Left ventricle myocardium superior (tissue), 1 donor: ENCODE measurements around the gene SLC35A1. TPM values are rescaled to one million over a fixed set of nuclear protein-coding genes. Genes with fewer than 3 reads are reported as not detected.
A peak's percentile ranks its signal among the peaks of the same experiment; 100 is the strongest.
"Not testable (repeated sequence)": the region's sequence is repeated elsewhere in the genome, so short reads cannot be mapped to it uniquely, and the experiment has no call there.

Experiments
- ATAC-seq: fragments of 200-7000 bp; cut with Tn5 transposase; one replicate; pipeline ENCODE4 v1.9.1; 2020; ENCODE audit warnings: mild to moderate bottlenecking, moderate library complexity
- DNase-seq: peaks from one replicate; pipeline ENCODE4 v3.0.0-alpha.2; 2020
- intact Hi-C: fragments of 100-400 bp; cut with micrococcal nuclease; formaldehyde crosslinking; loops from one replicate; pipeline ENCODE4 v1.11.0; 2022
- long read RNA-seq: library from polyadenylated mRNA; unstranded; transcript quantifications from one replicate; pipeline ENCODE4 v2.0.0, GENCODE V29; 2021
- total RNA-seq: library from RNA; stranded (reverse); fragmentation: NEBNext Ultra II Directional; extraction: Animal tissue kit (Norgen Biotek cat#: 25700); gene quantifications from one replicate; pipeline ENCODE4 v1.2.1, GENCODE V29; 2021
- donor health status: DM: no; HTN: yes; CAD: no; lungs with severe emphysema.

SLC35A1 gene, protein sequence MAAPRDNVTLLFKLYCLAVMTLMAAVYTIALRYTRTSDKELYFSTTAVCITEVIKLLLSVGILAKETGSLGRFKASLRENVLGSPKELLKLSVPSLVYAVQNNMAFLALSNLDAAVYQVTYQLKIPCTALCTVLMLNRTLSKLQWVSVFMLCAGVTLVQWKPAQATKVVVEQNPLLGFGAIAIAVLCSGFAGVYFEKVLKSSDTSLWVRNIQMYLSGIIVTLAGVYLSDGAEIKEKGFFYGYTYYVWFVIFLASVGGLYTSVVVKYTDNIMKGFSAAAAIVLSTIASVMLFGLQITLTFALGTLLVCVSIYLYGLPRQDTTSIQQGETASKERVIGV
- total RNA-seq, result 10.5 TPM
- long read RNA-seq, transcript SLC35A1-201 (8 exons, 1,851 nt), result major isoform, 17 of 23 reads
- long read RNA-seq, partial matches to known transcripts, result 1 of 23 reads
- long read RNA-seq, other reads (novel, unspliced or antisense), result 5 of 23 reads

DNA sequence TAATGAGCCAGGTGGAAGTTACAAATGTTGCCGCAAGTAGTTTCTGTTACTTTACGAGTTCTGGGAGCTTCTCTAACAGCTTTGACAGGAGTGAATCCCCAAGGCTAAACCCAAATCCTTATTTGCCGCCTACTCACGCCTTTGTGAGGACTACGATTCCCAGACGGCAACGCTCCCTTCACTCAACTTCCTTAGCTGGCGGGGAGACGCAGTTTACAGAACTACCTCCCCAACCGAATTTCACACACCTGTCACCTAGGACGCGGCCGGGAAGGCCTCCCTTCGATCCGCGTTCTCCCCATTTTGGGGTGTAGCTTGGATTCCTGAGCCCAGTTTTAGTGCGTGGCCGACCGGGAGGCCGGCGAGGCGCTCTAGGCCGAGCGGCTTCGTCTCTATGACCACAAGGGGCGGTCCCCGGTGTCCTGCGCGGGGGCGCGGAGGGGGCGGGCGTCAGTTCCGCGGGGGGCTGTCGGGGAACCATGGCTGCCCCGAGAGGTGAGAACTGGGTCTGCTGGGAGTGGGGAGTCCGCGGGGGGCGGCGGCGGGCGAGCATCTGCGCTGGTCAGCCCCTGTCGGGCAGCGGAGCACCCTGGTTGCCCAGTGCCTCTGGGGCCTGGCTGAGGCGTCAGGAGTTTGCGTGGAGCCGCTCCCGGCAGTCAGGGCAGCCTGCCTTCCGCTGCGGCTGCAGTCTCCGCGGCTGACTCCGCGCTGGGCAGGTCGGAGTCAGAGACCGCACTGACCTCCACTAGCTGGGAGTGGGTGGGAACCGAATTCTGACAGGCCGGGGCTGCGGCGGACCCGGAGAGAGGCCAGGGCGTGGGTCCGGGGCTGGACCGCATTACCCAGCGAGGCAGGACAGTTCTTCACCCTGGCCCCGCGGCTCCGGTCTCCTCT lies at the start of gene SLC35A1:
TSS of gene SLC35A1 (plus strand) at position 450 of the 894 bp plus-strand sequence. CDS start at position 480, 30 bp downstream.
- ATAC-seq (peak; percentile 100), DNase-seq (peak; percentile 93)
- intact Hi-C loops, result no loop called here

DNA sequence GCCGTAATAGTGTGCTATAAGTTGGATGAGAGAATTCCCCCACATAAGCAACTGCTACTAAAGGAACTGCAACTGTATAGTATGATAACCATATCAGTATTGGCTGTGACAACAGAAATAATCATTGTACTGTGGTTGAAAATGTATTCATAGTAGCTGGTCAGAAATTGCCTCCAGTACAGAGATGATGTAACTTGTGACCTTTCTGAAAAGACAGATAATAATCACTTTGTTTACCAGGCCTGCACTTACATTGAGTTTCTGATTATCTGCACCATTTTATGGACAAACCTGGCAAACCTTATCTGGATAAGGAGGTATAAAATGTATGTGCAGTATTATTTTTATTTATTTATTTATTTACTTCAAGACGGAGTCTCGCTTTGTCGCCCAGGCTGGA lies 46.0 kb upstream of the SLC35A1 start:
- DNase-seq (no peak), ATAC-seq (no peak)
- intact Hi-C loops, result no loop called here

DNA sequence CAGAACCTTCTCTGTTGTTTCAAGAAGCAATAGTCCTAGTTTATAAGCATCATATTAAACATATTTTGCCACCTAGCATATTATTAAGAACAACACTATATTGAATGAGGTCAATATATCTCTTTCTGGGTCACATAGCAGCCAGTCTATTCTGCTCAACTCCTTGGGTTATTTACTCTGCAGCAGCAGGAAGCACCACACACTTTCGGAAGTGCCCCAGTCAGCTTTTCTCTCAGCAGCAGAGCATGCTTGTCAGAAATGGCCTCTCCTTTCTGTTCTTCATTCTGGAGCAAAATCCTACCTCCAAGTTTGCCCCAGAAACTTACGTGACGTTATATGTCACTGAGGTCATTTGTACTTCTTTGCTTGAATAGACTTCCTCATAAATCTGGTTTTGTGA lies 42.3 kb upstream of the SLC35A1 start:
- intact Hi-C loops, result no loop called here
- ATAC-seq, result no peak
- DNase-seq, result no peak

DNA sequence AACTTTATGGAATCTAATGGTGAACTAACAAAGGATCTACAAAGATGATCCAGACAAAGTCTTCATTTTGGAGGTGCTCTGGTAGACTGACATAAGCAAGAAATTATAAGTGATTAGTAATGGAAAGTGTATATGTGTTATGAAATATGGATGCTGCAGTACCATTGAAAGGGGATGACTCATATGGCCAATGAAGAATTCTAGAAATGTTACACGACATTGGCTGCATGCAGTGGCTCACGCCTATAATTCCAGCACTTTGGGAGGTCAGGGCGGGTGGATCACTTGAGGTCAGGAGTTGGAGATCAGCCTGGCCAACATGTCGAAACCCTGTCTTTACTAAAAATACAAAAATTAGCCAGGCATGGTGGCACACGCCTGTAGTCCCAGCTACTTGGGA lies 41.5 kb upstream of the SLC35A1 start:
- intact Hi-C loops, result no loop called here
- ATAC-seq (no peak), DNase-seq (no peak)

DNA sequence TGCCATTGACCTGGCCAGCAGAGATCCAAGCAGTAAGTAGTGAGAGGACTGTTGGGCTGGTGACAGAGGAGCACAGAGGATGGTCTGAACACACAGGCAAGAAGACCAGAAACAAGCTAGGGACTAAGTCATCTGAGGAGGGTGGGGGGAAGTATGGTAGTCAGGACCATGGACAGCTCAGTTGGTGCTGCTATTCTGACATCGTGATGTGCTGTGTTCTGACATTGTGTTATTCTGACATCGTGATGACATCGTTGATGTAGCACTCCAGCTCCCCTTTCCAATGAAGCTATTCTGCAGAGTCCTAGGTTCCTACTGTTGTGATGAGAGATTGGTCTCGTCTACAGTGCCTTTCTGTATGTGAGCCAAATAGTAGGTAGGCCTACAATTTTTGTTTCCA lies 36.3 kb upstream of the SLC35A1 start:
- peak; percentile 71 for ATAC-seq
- no peak for DNase-seq
- intact Hi-C loops, result no loop called here

DNA sequence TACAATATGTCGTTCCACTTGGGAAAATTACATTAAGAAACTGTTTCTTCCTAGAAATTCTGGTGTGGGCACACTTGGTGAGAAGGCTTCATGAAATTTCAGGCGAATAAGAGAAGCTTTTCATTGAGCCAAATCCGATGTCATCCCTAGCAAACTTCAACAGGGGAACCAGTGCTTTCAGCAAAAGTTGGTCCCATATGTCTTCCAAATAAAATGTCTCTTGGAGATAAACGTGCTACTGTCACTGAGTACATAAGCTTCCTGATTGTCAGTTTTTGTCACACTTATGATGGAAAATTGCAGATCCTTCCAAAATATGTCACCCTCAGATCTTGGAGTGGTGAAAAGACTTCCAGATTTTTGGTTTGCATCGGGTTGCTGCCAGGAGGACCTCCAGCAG lies 31.1 kb upstream of the SLC35A1 start:
- DNase-seq, result no peak
- intact Hi-C loops, result no loop called here
- no peak for ATAC-seq

DNA sequence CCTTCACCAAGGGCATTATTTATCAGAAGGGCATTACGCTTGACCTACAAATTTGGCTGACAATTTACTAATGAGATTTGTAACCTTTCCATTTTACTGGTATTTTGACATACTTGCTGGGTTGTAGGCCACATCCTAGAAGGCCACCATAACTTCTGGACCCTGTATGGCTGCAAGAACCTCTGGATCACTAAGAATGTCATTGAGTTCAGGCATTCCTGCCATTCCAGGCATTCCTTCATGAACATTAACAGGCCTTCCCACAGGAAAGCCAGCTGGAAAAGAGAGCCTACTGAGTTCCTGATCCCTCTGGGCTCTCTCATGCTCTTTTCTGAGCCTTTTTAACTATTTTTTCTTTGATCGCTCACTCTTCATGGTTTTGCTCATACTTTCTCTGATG lies 28.4 kb upstream of the SLC35A1 start:
- DNase-seq (no peak), ATAC-seq (no peak)
- intact Hi-C loops, result no loop called here

DNA sequence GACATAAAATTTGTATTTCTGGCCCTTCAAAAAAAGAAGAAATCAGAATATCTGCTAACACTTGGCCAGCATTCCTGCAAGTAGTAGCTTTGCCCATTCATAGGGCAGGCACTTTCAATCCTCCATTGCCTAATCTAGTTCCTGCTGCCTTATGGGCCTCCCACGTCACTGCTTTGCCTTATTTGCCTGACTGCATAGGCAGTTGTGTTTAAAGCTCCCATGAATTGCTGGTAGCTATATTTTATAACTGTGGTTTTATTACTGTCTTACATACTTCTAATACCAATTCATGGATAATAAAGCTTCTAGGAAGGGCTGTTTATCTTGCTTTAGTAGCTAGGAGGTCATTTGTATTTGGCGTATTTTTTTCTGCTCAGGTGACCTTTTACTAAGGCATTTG lies 7.7 kb upstream of the SLC35A1 start:
- DNase-seq, result no peak
- intact Hi-C loops, result no loop called here
- no peak for ATAC-seq

DNA sequence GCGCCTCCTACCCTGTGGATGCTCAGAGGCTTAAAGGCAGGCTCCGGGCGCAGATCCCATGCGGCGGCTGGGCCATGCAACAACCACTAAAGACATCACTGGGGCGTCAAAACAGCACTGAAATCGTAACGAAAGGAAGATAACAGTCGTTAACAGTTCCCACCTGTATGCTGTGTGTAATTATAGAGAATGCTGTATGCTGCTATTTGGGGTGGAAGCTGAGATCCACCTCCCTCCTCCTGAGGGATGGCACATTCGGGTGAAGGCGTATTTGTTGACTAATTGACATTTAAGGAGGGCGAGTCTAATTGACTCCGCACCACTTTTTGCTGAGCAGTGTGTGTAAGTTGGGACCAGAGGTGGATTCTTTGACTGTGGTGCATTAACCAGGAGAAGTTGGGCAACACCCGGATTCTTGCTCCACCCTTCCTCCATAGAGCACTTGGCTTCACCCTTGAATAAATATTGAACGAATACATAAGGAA lies 687 bp downstream of the SLC35A1 start:
- ATAC-seq (no peak), DNase-seq (no peak)
- intact Hi-C loops, result no loop called here

DNA sequence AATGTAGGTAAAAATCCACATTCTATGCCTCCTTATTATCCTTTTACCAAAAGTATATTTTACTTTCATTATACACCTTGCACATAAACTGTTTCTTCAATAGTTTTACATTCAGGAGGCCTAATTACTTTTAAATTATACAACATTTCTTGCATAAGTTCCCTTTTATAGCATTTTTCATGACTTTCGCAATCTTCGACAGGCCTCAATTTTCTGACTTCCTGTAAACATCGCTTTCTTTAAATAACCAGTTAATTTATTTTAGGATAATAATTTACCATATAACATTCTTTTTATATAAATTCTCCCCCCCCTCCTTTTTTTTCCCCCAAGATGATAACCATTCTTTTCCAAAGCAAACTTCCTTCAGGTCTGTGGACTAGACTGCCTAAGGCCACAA lies 9.2 kb downstream of the SLC35A1 start:
- no peak for DNase-seq
- intact Hi-C loops, result no loop called here
- ATAC-seq, result no peak

DNA sequence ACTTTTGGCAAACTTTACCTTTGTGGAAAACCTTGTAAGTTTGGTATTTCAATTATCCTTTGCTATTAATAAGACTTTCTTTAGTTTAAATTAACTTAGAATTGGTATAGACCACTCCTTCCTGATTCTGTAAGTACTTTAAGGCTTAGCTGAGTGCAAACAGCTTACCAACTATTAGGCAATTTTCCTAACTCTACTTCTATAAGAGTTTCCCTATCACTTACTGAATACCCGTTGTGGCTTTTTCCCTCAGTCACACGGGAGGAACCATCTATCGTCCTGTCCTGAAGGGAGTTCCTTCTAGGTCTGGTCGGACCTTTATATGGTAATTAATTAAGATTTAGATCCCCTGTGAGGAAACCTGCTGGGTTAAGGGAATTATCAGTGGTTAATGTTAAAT lies 9.6 kb downstream of the SLC35A1 start:
- intact Hi-C loops, result no loop called here
- ATAC-seq (no peak), DNase-seq (no peak)

DNA sequence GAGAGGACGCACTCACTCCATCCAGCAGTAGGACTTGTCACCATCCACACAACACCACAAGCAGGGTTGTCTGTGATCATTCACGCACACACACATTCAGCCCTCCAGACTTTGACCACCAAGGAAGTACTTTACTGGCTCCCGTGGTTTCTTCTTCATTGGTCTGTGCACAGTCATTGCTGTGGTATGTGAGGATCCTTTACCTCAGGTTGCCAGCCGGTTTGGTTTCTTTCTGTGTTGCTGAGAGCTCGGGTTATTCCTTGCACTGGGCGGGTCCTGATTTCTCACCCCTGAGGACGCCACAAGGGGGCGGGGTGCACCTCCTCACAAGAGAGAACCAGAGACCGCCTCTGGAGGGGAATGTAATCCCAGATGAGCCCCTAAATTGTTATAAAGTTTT lies 11.2 kb downstream of the SLC35A1 start:
- intact Hi-C loops, result no loop called here
- ATAC-seq, result no peak

DNA sequence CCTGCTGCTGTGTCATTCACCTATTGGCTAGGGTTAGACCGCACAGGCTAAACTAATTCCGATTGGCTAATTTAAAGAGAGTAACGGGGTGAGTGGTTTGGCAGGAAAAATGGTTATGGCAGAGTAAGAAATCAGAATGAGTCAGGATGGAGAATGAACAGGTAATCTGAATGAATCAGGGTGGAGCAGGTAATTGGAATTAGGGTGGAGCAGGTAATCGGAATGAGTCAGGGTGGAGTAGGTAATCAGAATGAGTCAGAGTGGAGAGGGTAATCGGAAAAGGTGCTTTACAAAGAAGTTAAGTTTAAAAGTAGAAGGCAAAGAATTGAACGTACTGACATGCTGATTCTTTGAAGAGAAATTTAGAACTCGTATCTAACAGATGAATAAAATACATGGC lies 11.7 kb downstream of the SLC35A1 start:
- intact Hi-C loops, result no loop called here
- no peak for ATAC-seq

More for the DNA sequence above, 11.2 kb downstream of the SLC35A1 start:
- peak; percentile 37 for DNase-seq

DNA sequence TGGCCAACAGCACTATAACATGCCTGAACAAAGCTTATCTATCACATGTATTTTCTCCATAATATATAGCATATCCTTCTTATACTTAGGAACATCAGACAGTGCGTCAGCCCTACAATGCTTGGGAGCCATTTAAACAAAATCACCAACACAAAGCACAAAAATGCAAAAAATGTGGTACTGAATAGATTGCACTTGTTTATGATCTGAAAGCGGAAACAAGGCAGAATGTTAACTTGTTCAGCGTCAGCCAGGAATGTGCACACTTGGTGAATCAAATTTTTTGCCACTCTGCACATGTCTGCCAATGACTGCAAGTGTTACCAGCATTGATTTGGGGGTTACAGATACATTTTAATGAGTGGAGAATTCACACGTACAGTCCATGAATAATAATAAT lies 14.8 kb downstream of the SLC35A1 start:
- intact Hi-C loops, result no loop called here
- DNase-seq (no peak), ATAC-seq (no peak)

More for the DNA sequence above, 11.7 kb downstream of the SLC35A1 start:
- no peak for DNase-seq

DNA sequence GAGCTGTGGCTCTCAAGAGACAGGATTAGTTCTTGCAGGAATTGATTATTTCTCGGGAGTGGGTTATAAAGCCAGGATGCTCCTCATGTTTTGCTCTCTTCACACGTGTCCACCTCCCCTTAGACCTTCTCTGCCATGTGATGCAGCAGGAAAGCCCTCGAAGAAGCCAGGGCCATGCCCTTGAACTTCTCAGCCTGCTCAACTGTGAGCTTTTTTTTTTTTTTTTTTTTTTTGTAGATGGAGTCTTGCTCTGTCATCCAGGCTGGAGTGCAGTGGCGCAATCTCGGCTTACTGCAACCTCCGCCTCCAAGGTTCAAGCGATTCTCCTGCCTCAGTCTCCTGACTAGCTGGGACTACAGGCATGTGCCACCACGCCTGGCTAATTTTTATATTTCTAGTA lies 16.6 kb downstream of the SLC35A1 start:
- ATAC-seq, intact Hi-C loops, DNase-seq: not testable (repeated sequence)

DNA sequence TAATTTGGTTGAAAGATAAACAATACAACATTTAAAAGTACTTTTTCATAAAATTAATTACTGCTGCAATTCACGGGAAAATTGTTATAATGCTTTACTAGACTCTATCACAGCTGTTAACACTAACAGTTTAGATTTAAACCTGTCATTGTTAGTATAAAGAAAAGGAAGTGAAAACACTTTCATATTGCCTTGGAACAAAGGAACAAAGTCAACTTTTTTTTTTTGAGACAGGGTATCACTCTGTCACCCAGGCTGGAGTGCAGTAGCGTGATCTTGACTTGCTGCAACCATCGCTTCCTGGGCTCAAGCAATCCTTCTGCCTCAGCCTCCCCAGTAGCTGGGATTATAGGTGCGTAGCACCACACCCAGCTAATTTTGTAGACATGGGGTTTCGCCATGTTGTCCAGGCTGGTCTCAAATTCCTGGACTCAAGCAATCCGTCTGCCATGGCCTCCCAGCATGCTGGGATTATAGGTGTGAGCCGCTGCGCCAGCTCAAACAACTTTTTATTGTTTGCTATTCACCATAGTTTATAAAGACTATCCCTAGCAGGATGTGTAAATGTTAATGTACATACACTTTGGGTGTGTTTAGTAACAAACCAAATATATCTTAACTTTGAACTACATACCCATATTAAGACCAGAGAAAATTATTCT lies 22.1 kb downstream of the SLC35A1 start:
- DNase-seq (no peak), ATAC-seq (no peak)
- intact Hi-C loops, result no loop called here

DNA sequence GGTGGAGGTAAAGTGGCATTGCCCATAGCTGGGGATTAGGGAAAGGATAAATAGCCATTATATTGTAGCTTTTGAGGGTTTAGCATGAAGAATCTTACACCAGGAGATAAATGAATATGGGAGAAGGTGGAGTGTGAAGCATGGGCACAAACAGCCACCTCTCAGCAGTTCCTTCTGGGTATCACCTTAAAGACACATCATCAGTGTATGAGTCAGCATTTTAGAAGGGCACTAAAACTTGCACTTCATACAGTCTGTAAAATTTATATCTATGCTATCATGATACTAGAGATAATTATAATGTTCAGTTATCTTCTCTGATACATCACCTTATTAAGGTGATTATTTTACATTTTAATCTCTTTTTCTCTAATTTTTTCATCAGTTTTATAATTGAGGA lies 25.3 kb downstream of the SLC35A1 start:
- ATAC-seq (no peak), DNase-seq (no peak)
- intact Hi-C loops, result no loop called here

DNA sequence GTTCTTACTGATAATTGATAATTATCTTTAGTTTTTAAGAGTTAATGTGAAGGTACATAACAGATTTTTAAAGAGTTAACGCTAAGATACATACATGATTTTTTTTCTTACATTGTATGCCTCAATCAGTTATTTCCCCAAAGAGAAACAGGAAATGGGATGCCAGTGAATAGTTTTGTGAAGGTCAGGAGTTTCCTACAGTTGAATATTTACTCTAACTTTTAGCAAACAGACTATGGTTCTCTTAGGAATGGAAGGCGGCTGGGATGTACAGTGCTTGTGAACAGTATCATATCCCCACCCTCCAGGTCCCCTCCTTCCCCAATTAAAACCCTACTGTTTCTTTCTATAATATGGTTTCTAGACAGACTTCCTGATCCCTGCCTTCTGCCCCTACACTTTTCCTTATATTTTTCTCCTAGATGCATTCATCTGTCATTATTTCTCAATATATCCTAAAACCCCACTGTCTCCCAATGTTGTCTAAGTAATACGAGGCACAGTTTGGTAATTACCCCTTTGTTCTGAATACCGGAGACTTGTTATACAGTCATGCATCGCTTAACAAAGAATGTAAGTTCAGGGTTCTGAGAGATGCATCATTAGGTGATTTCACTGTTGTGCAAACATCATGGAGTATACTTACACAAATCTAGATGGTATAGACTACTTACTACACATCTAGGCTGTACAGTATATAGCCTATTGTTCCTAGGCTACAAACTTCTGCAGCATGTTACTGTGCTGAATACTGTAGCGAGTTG lies 29.2 kb downstream of the SLC35A1 start:
- intact Hi-C loops, result no loop called here
- DNase-seq, result no peak
- ATAC-seq, result no peak

DNA sequence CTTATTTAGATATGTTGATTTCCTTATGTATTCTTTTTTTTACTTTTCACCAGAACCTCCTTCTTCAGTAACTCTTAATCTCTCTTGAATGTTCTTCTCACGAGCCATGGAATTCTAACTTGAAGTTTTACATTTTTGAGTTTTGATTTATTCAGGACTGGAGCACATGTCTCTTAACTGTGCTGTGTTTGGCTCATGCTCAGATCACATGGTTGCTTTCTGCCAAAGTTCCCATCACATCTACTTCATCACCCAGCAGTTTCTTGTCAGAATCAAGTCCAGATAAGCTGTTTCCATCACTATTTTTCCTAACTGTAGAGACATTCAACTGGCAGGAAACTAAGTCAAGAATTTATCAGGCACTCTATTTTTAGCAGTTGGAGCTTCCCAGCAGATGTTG lies 31.7 kb downstream of the SLC35A1 start:
- peak; percentile 41 for ATAC-seq
- no peak for DNase-seq

More for the DNA sequence above, 31.7 kb downstream of the SLC35A1 start:
- intact Hi-C loops, result no loop called here
